IPS-18c (cell line): ENCODE results near the gene PAPPA.

Experiments used
- H3K4me3 ChIP-seq: 2 replicates; pipeline ENCODE4 v1.7.0; 2013; ENCODE audit warnings: low read depth, mild to moderate bottlenecking, low read length, moderate library complexity; ENCODE audit not compliant: insufficient read depth
- H3K9me3 ChIP-seq: one replicate; pipeline ENCODE4 v1.6.1; 2013; ENCODE audit warnings: mild to moderate bottlenecking, low read length, moderate library complexity; ENCODE audit not compliant: control insufficient read depth, insufficient read depth

PAPPA gene

DNA sequence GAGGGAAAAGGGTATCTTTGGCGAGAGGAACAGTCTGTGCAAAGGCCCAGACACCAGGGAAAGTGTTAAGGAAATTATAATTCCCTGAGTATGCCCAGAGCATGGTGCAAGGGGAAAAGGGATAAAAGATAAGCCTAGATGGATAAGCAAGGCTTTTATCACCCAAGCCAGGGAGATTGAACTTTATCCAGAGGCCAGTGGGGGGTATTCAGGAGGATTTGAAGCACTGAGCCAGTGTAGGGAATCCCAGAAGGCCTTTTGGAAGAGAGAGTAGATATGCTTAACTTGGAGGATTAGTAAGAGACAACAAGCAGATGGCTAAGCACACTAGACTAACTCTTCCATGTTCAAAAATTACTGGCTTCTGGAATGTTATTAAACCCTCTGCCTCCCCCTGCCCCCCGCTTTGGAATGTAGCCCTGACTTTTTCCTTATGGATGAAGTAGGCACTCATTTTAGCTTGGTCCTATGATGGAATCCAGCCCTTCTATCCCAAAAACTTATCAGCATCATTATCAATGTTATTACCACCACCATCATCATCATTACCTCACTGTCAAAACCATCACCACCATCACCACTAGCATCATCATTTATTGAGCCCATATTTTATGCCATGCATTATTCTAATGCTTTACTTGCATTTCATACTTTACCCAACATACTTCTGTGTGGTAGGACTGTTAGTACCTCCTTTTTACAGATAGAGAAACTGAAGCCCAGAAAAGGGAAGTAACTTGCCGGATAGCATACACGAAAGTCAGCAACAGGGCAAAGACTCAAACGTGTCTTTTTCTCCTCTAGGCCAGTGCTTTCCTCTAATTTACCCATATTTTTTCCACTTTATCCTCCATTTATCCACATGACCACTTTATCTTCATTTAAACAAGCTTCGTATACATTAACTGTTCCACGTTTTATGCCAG is 237.0 kb downstream of the PAPPA start:
- H3K4me3 ChIP-seq, result no peak overlapping the region
- no peaks in the 10 kb centered on the region for H3K9me3 ChIP-seq

DNA sequence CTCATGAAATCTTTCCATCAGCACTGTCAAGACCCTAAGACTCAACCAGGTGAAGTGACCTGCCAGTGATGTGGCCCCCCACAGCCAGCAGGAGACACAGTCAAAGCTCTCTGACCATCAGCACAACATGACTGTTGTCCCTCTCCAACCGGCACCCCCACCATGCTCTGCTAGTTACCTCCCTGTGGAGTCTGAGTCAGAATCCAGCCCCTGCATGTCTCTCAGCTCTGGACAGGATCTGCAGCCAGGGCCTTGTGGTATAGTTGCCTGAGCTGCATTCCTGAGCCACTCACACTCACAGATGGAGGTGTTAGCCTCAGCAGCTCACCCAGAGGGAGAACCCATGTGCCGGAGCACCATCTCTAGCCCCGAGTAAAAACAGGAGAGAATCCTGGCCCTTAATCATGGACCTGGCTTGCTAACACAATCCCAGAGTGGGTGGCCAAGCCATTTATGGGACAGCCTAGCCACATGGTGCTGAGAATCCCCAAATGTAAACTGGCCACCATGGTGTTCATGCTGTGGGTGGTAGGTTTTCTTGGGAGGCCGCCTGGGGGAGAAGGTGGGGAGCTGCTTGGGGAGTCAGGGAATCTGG is 237.8 kb downstream of the PAPPA start:
- H3K9me3 ChIP-seq, result no peaks in the 10 kb centered on the region
- H3K4me3 ChIP-seq, result no peak overlapping the region

GRCh38 chr9:116393198-116393597 is 239.6 kb downstream of the PAPPA start:
- H3K9me3 ChIP-seq, result no peaks in the 10 kb centered on the region
- no peak overlapping the region for H3K4me3 ChIP-seq

- Histone ChIP-seq H3K9me3 (no peaks in the 10 kb centered on the region), H3K4me3 (no peak overlapping the region)
Measured at GRCh38 chr9:116394070-116394469, 240.5 kb downstream of the PAPPA start.

DNA sequence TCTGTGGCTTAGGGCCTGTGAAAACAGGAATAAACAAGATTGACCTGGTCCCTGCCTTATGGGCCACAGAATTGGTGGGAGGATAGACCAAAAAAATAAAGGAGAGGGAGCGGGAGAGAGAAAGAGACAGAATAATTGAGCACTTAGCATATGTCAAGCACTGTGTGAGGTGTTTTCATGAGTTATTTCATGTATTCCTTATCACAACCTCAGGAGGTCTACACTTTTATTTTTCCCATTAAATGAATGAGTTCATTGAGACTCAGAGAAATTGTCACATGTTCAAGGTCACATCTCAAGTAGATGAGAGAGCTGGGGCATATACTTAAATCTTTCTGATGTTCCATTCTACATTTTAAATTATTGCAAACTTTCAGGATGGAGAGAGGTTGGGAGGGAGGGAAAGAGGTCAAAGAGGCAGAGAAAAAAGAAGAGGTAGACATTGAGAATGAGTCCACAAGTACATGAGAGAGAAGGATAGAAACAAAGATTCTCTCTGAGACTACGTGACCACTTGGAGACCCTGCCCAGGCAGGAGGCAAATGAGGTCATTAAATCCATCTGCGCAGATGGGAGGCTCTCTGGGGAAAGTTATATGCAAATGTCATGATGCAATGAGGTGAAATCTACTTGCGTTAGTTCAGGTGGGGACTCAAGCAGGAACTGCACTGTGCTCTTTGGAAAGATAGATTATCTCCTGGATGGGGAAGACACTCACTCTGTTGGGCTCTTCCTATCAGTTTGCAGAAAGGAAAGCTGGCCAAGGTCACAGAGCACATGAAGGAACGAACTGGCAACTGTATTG is 241.5 kb downstream of the PAPPA start:
- Histone ChIP-seq H3K9me3 (no peaks in the 10 kb centered on the region), H3K4me3 (no peak overlapping the region)

- H3K4me3 ChIP-seq, result no peak overlapping the region
- H3K9me3 ChIP-seq, result no peaks in the 10 kb centered on the region
Measured at GRCh38 chr9:116395699-116396037, 242.1 kb downstream of the PAPPA start.

DNA sequence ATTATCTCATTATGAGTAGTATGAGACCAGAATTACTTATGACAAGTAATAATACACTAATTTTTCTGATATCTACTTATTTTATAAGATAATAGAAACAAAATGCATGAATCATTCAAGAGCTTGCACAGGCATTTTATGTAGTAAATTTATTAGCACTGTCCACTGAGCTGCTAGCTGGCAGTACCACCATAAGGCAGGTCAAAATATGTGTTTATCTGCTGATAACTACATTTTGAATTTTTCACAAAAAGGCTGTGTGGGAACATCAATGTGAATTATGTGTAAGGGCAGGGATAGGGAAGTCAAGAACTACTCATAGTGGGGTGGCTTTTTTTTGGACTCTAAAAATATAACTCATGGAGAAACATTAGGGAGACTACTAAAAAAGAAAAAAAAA is 249.6 kb downstream of the PAPPA start:
- H3K9me3 ChIP-seq, result no peaks in the 10 kb centered on the region
- no peak overlapping the region for H3K4me3 ChIP-seq

DNA sequence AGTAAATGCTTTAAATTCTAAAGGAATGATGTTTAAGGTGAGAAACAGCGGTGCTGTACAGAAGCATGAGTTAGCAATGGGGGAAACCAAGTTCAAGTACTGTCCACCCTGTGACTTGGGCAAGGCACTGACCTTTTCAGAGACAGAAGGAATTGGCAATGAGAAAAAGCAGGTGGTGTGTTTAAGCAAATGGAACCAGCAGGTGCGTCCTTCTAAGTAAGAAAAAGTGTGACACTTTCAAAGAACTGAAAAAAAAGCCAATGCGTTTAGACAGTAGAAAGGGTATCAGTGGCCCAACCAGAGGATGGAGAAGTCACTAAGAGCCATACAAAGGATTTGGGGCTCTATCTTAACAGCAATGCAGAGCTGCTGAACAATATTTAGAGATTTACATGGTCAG is 250.6 kb downstream of the PAPPA start:
- Histone ChIP-seq H3K9me3 (no peaks in the 10 kb centered on the region), H3K4me3 (no peak overlapping the region)

DNA sequence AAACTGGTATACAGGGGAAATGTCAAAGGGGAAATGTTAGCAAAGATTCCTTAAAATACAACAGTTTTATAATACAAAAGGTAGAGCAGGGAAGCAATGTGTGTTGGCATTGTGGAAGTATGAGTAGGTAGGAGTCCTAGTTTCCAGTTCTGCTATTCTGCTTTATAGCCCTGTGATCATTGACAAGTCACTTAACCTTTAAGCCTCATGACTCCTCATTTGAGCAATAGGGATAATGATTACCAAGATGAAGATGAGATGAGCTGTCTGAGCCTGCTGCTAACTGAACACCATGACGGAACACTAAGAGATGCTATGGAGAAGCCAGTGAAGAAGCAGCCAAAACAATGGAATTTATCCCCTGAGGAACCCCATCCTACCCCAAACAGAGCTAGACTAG is 251.7 kb downstream of the PAPPA start:
- Histone ChIP-seq H3K4me3 (no peak overlapping the region), H3K9me3 (no peaks in the 10 kb centered on the region)

- no peaks in the 10 kb centered on the region for H3K9me3 ChIP-seq
- no peak overlapping the region for H3K4me3 ChIP-seq
Measured at GRCh38 chr9:116406469-116406868, 252.9 kb downstream of the PAPPA start.

DNA sequence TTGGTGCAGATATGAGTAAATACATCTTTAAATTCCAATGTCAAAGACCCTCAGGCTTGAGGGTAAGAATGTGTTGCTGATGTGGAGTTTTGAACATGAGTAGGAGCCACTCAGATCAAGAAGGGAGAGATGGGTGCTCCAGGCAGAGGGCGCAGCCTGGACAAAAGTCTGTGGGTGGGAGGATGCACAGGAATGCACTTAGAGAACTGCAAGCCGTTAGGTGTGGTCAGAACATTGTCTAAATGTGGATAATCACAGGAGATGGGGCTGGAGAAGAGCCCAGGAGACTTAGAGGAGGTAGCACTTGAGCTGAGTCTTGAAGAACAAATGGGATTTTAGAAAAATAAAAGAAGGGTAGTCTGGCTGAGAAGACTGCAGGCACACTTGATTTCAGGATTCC is 255.5 kb downstream of the PAPPA start:
- no peaks in the 10 kb centered on the region for H3K9me3 ChIP-seq
- H3K4me3 ChIP-seq, result no peak overlapping the region

GRCh38 chr9:116409638-116410037 is 256.0 kb downstream of the PAPPA start:
- Histone ChIP-seq H3K9me3 (no peaks in the 10 kb centered on the region), H3K4me3 (no peak overlapping the region)

DNA sequence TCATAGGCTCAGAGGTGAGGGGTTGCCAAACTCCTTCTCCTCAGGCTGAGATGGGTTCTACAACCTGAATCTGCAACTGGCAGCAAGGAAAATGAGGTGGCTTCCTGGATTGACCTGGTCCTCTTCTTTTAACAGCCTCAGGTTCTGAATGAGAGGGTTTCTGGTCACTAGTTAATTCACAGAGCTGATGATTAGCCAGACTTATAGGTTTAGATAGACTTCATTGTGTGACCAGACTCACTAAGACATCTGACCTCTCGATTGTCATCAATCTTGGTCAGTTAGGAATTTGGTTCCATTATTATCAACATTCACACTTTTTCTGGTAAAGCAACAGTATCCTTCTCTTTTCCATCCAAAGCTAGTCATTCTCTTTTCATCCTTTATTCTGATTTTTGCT is 257.9 kb downstream of the PAPPA start:
- Histone ChIP-seq H3K9me3 (no peaks in the 10 kb centered on the region), H3K4me3 (no peak overlapping the region)

GRCh38 chr9:116414374-116414773 is 260.8 kb downstream of the PAPPA start:
- no peak overlapping the region for H3K4me3 ChIP-seq
- H3K9me3 ChIP-seq, result no peaks in the 10 kb centered on the region

- H3K9me3 ChIP-seq, result no peaks in the 10 kb centered on the region
- no peak overlapping the region for H3K4me3 ChIP-seq
Measured at GRCh38 chr9:116416421-116416820, 262.8 kb downstream of the PAPPA start.

GRCh38 chr9:116417464-116417863 is 263.9 kb downstream of the PAPPA start:
- no peaks in the 10 kb centered on the region for H3K9me3 ChIP-seq
- H3K4me3 ChIP-seq, result no peak overlapping the region

DNA sequence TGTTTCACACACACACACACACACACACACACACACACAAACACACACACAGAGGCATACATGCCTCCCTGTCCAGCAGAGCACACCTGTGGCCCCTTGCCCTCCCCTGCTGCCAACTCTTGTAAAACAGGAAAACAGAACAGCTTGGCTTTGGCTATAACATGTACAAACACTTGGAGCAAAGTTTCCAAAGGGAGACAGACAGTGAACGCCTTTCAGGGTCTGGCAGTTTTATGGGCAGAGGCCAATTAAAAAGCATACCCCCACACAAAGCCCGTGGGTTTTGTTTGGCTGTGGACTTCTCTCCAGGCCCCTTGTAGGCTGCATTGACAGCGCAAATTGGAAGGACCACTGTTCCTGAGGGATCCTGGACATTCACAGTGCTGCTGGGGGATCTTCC is 265.6 kb downstream of the PAPPA start:
- H3K4me3 ChIP-seq, result no peak overlapping the region
- H3K9me3 ChIP-seq, result no peaks in the 10 kb centered on the region

- no peaks in the 10 kb centered on the region for H3K9me3 ChIP-seq
Measured at GRCh38 chr9:116420993-116421538, 267.5 kb downstream of the PAPPA start.

More at GRCh38 chr9:116420993-116421538, 267.5 kb downstream of the PAPPA start:
- H3K4me3 ChIP-seq, result no peak overlapping the region
